ENCODE results near the gene WDFY2.

DNA sequence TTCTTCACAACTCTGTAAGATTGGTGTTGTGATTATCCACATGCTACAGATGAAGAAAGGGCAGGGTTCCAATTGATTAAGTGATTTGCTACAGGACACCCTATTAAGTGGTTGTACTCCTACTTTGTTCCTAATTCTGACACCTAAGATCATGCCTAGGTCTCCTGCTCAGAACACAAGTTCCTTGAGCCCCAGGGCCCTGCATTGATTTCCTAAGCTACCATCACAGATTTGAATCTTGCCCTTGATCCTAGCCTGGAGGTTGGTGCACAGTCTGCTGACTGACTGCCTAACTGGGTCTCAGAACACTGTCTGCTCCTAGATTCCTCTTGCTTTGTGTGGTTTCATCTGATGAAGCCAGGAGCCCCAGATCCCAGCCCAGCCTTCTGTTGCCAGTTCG lies 19.6 kb upstream of the WDFY2 start:
- TF ChIP-seq LEF1 (IDR thresholded peaks at IDR 0.05; ENCODE audit: borderline replicate concordance) = no peak
- TF ChIP-seq ZNF384 (IDR thresholded peaks at IDR 0.05) = no peak
- TF ChIP-seq HDGF (IDR thresholded peaks at IDR 0.05; ENCODE audit: borderline replicate concordance) = no peak
- TF ChIP-seq, protein P1, sequence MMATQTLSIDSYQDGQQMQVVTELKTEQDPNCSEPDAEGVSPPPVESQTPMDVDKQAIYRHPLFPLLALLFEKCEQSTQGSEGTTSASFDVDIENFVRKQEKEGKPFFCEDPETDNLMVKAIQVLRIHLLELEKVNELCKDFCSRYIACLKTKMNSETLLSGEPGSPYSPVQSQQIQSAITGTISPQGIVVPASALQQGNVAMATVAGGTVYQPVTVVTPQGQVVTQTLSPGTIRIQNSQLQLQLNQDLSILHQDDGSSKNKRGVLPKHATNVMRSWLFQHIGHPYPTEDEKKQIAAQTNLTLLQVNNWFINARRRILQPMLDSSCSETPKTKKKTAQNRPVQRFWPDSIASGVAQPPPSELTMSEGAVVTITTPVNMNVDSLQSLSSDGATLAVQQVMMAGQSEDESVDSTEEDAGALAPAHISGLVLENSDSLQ (IDR thresholded peaks at IDR 0.05) = no peak
- TF ChIP-seq SP1 (IDR thresholded peaks at IDR 0.05) = no peak
- TF ChIP-seq FOXA1 (IDR thresholded peaks at IDR 0.05) = no peak
- no peak for TF ChIP-seq BHLHE40 (IDR thresholded peaks at IDR 0.05; ENCODE audit: borderline replicate concordance)
- TF ChIP-seq ELF4 (IDR thresholded peaks at IDR 0.05) = no peak
- TF ChIP-seq NFRKB (IDR thresholded peaks at IDR 0.05) = no peak
- no peak for TF ChIP-seq ARNT (IDR thresholded peaks at IDR 0.05)
- no peak for TF ChIP-seq FOXM1 (IDR thresholded peaks at IDR 0.05; ENCODE audit: borderline replicate concordance)
- no peak for TF ChIP-seq FOXK2 (IDR thresholded peaks at IDR 0.05)
- TF ChIP-seq SUZ12 (IDR thresholded peaks at IDR 0.05) = no peak
